ENCODE data around the gene RHOXF2. TPM values are rescaled to one million over a fixed set of nuclear protein-coding genes. Genes with fewer than 3 reads are reported as not detected.
"Not testable (repeated sequence)": the region's sequence is repeated elsewhere in the genome, so short reads cannot be mapped to it uniquely, and the experiment has no call there.

Gene RHOXF2
- polyA plus RNA-seq (2013), result not detected in 2 replicates

DNA sequence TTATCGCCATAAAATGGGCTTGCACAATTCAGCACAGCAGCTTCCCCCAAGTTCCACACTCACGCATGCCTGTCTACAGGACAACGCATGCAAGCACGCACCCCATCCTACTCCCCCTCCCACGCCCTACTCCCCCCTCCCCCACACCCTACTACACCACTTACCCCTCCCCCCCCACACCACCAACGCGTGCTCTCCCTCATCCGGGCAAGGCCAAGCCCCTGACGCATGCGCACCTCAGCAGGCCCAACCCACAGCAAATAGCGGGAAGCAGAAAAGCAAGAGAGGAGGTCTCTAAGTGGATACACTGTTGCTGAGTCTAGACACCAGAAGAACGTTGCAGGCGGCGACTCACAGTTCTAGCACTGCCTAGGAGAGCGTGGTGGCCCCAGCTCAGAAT is at the start of gene RHOXF2:
Gene RHOXF2 (plus strand): TSS at position 301 of the 400 bp plus-strand sequence. CDS start 138 bp downstream, outside the sequence.
- not testable (repeated sequence) for H3K79me2 ChIP-seq (ENCODE audit: control insufficient read depth, insufficient read depth, low read length, poor library complexity); H3K9ac ChIP-seq (ENCODE audit: low read length); DNase-seq; H3K36me3 ChIP-seq (ENCODE audit: control insufficient read depth in 1 of 2, insufficient read depth in 2 of 2, low read length in 2 of 2); H2BK12ac ChIP-seq (ENCODE audit: low read length); H3K14ac ChIP-seq (ENCODE audit: low read length); H3K27ac ChIP-seq (ENCODE audit: low read depth, low read length); H2AFZ ChIP-seq (ENCODE audit: insufficient read depth, low read length, poor library complexity); H3K9me3 ChIP-seq (ENCODE audit: insufficient read depth, low read depth, low read length); H3K27me3 ChIP-seq (ENCODE audit: insufficient read depth, low read length); H2BK120ac ChIP-seq (ENCODE audit: insufficient read depth, low read length, poor library complexity); H4K91ac ChIP-seq (ENCODE audit: low read depth, low read length); H3K4ac ChIP-seq (ENCODE audit: low read depth, low read length); H3K23ac ChIP-seq (ENCODE audit: low read length); H2BK5ac ChIP-seq (ENCODE audit: low read depth, low read length, poor library complexity); H4K12ac ChIP-seq (ENCODE audit: low read depth, low read length); H2AK5ac ChIP-seq (ENCODE audit: low read length); H3K4me3 ChIP-seq (ENCODE audit: low read depth, low read length); H3K18ac ChIP-seq (ENCODE audit: low read length); H4K8ac ChIP-seq (ENCODE audit: low read depth, low read length); H3K4me2 ChIP-seq (ENCODE audit: low read length); H3K79me1 ChIP-seq (ENCODE audit: low read length); H3K4me1 ChIP-seq (ENCODE audit: control insufficient read depth in 1 of 2, insufficient read depth in 2 of 2, low read length in 2 of 2)
- no CpG with 5 or more reads among the region's 15 CpGs for WGBS (ENCODE audit: extremely low coverage, insufficient coverage, insufficient read length)

- H3K4me3 ChIP-seq (ENCODE audit: low read depth, low read length), result no peak overlapping the region
- H4K8ac ChIP-seq (ENCODE audit: low read depth, low read length), result no peak overlapping the region
- no peaks in the 10 kb centered on the region for H3K9me3 ChIP-seq (ENCODE audit: insufficient read depth, low read depth, low read length)
- no peak overlapping the region for H3K27ac ChIP-seq (ENCODE audit: low read depth, low read length)
- no peaks in the 10 kb centered on the region for H3K79me1 ChIP-seq (ENCODE audit: low read length)
- H2BK5ac ChIP-seq (ENCODE audit: low read depth, low read length, poor library complexity), result no peak overlapping the region
- H3K36me3 ChIP-seq (ENCODE audit: control insufficient read depth in 1 of 2, insufficient read depth in 2 of 2, low read length in 2 of 2), result no peaks in the 10 kb centered on the region
- H3K23ac ChIP-seq (ENCODE audit: low read length), result no peak overlapping the region
- no peaks in the 10 kb centered on the region for H3K79me2 ChIP-seq (ENCODE audit: control insufficient read depth, insufficient read depth, low read length, poor library complexity)
- no peak overlapping the region for H3K4ac ChIP-seq (ENCODE audit: low read depth, low read length)
- no peaks in the 10 kb centered on the region for H3K27me3 ChIP-seq (ENCODE audit: insufficient read depth, low read length)
- H2AK5ac ChIP-seq (ENCODE audit: low read length), result no peak overlapping the region
- DNase-seq, result no peak
- no CpG with 5 or more reads among the region's 1 CpG for WGBS (ENCODE audit: extremely low coverage, insufficient coverage, insufficient read length)
- H3K18ac ChIP-seq (ENCODE audit: low read length), result no peak overlapping the region
- H4K12ac ChIP-seq (ENCODE audit: low read depth, low read length), result no peak overlapping the region
- no peaks in the 10 kb centered on the region for H3K4me1 ChIP-seq (ENCODE audit: control insufficient read depth in 1 of 2, insufficient read depth in 2 of 2, low read length in 2 of 2)
- H2AFZ ChIP-seq (ENCODE audit: insufficient read depth, low read length, poor library complexity), result no peak overlapping the region
- H3K14ac ChIP-seq (ENCODE audit: low read length), result no peak overlapping the region
- no peak overlapping the region for H2BK120ac ChIP-seq (ENCODE audit: insufficient read depth, low read length, poor library complexity)
- H3K4me2 ChIP-seq (ENCODE audit: low read length), result no peak overlapping the region
- H3K9ac ChIP-seq (ENCODE audit: low read length), result no peak overlapping the region
- no peak overlapping the region for H2BK12ac ChIP-seq (ENCODE audit: low read length)
- H4K91ac ChIP-seq (ENCODE audit: low read depth, low read length), result no peak overlapping the region
Observed at GRCh38 chrX:120109378-120109777, 49.0 kb upstream of the RHOXF2 start.

- H3K4me2 ChIP-seq (ENCODE audit: low read length), result no peak overlapping the region
- no peaks in the 10 kb centered on the region for H3K4me1 ChIP-seq (ENCODE audit: control insufficient read depth in 1 of 2, insufficient read depth in 2 of 2, low read length in 2 of 2)
- no peak overlapping the region for H2BK12ac ChIP-seq (ENCODE audit: low read length)
- no peak overlapping the region for H4K12ac ChIP-seq (ENCODE audit: low read depth, low read length)
- DNase-seq, result no peak
- no peak overlapping the region for H2BK5ac ChIP-seq (ENCODE audit: low read depth, low read length, poor library complexity)
- H3K27me3 ChIP-seq (ENCODE audit: insufficient read depth, low read length), result no peaks in the 10 kb centered on the region
- H3K79me1 ChIP-seq (ENCODE audit: low read length), result no peaks in the 10 kb centered on the region
- no peak overlapping the region for H3K23ac ChIP-seq (ENCODE audit: low read length)
- no peaks in the 10 kb centered on the region for H3K36me3 ChIP-seq (ENCODE audit: control insufficient read depth in 1 of 2, insufficient read depth in 2 of 2, low read length in 2 of 2)
- H4K91ac ChIP-seq (ENCODE audit: low read depth, low read length), result no peak overlapping the region
- no peak overlapping the region for H3K4ac ChIP-seq (ENCODE audit: low read depth, low read length)
- no peak overlapping the region for H3K9ac ChIP-seq (ENCODE audit: low read length)
- H3K27ac ChIP-seq (ENCODE audit: low read depth, low read length), result no peak overlapping the region
- no peak overlapping the region for H2BK120ac ChIP-seq (ENCODE audit: insufficient read depth, low read length, poor library complexity)
- no peak overlapping the region for H4K8ac ChIP-seq (ENCODE audit: low read depth, low read length)
- no peaks in the 10 kb centered on the region for H3K9me3 ChIP-seq (ENCODE audit: insufficient read depth, low read depth, low read length)
- no peak overlapping the region for H2AFZ ChIP-seq (ENCODE audit: insufficient read depth, low read length, poor library complexity)
- no peak overlapping the region for H3K4me3 ChIP-seq (ENCODE audit: low read depth, low read length)
- H3K79me2 ChIP-seq (ENCODE audit: control insufficient read depth, insufficient read depth, low read length, poor library complexity), result no peaks in the 10 kb centered on the region
- H3K14ac ChIP-seq (ENCODE audit: low read length), result no peak overlapping the region
- no peak overlapping the region for H3K18ac ChIP-seq (ENCODE audit: low read length)
- no peak overlapping the region for H2AK5ac ChIP-seq (ENCODE audit: low read length)
Observed at GRCh38 chrX:120111611-120112010, 46.8 kb upstream of the RHOXF2 start.

GRCh38 chrX:120115438-120115963 is 42.9 kb upstream of the RHOXF2 start, which contains the start of gene RHOXF1:
TSS of gene RHOXF1 (minus strand) at chrX:120115913. CDS start at chrX:120115862, 51 bp downstream.
- H4K12ac ChIP-seq (ENCODE audit: low read depth, low read length), result no peak within 1 kb of the TSS
- no peaks in the 10 kb centered on the region for H3K36me3 ChIP-seq (ENCODE audit: control insufficient read depth in 1 of 2, insufficient read depth in 2 of 2, low read length in 2 of 2)
- no peak within 1 kb of the TSS for H3K18ac ChIP-seq (ENCODE audit: low read length)
- H3K23ac ChIP-seq (ENCODE audit: low read length), result no peak within 1 kb of the TSS
- no peak within 1 kb of the TSS for H4K91ac ChIP-seq (ENCODE audit: low read depth, low read length)
- no peaks in the 10 kb centered on the region for H3K27me3 ChIP-seq (ENCODE audit: insufficient read depth, low read length)
- no peak within 1 kb of the TSS for H2AFZ ChIP-seq (ENCODE audit: insufficient read depth, low read length, poor library complexity)
- H2BK5ac ChIP-seq (ENCODE audit: low read depth, low read length, poor library complexity), result no peak within 1 kb of the TSS
- no peaks in the 10 kb centered on the region for H3K79me2 ChIP-seq (ENCODE audit: control insufficient read depth, insufficient read depth, low read length, poor library complexity)
- H3K4me3 ChIP-seq (ENCODE audit: low read depth, low read length), result no peak within 1 kb of the TSS
- H3K4ac ChIP-seq (ENCODE audit: low read depth, low read length), result no peak within 1 kb of the TSS
- DNase-seq, result no peak
- no peak within 1 kb of the TSS for H2AK5ac ChIP-seq (ENCODE audit: low read length)
- H3K4me2 ChIP-seq (ENCODE audit: low read length), result no peak within 1 kb of the TSS
- no CpG with 5 or more reads among the region's 35 CpGs for WGBS (ENCODE audit: extremely low coverage, insufficient coverage, insufficient read length)
- no peaks in the 10 kb centered on the region for H3K9me3 ChIP-seq (ENCODE audit: insufficient read depth, low read depth, low read length)
- no peaks in the 10 kb centered on the region for H3K4me1 ChIP-seq (ENCODE audit: control insufficient read depth in 1 of 2, insufficient read depth in 2 of 2, low read length in 2 of 2)
- H3K14ac ChIP-seq (ENCODE audit: low read length), result no peak within 1 kb of the TSS
- H3K27ac ChIP-seq (ENCODE audit: low read depth, low read length), result no peak within 1 kb of the TSS
- H2BK120ac ChIP-seq (ENCODE audit: insufficient read depth, low read length, poor library complexity), result no peak within 1 kb of the TSS
- H4K8ac ChIP-seq (ENCODE audit: low read depth, low read length), result no peak within 1 kb of the TSS
- H3K9ac ChIP-seq (ENCODE audit: low read length), result no peak within 1 kb of the TSS
- no peak within 1 kb of the TSS for H2BK12ac ChIP-seq (ENCODE audit: low read length)
- H3K79me1 ChIP-seq (ENCODE audit: low read length), result no peaks in the 10 kb centered on the region
